IPS-18c (cell line): ENCODE data around the gene PRKCE.

Source experiments
- H3K4me3 ChIP-seq: 2 replicates; pipeline ENCODE4 v1.7.0; 2013; ENCODE audit warnings: low read depth, mild to moderate bottlenecking, low read length, moderate library complexity; ENCODE audit not compliant: insufficient read depth
- H3K9me3 ChIP-seq: one replicate; pipeline ENCODE4 v1.6.1; 2013; ENCODE audit warnings: mild to moderate bottlenecking, low read length, moderate library complexity; ENCODE audit not compliant: control insufficient read depth, insufficient read depth

PRKCE gene

GRCh38 chr2:46075848-46076247 is 424.4 kb downstream of the PRKCE start:
- no peaks in the 10 kb centered on the region for H3K9me3 ChIP-seq

GRCh38 chr2:46076251-46076650 is 424.8 kb downstream of the PRKCE start:
- Histone ChIP-seq H3K9me3 (no peaks in the 10 kb centered on the region), H3K4me3 (no peak overlapping the region)

More at GRCh38 chr2:46075848-46076247, 424.4 kb downstream of the PRKCE start:
- no peak overlapping the region for H3K4me3 ChIP-seq

DNA sequence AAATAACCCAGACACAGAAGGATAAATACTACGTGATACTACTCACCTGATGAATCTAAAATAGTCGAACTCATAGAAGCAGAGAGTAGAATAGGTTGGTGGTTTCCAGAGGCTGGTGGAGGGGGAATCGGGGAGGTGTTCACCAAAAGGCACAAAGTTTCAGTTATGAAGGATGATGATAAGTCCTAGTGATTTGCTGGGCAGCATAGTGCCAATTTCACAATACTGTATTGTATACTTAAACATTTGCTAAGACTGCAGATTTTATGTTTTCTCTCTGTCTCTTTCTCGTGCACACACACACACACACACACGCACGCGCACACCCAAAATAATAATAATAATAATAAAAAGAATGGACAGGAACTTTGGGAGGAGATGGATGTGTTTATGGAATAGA is 425.4 kb downstream of the PRKCE start:
- H3K9me3 ChIP-seq = no peaks in the 10 kb centered on the region

GRCh38 chr2:46077522-46078107 is 426.1 kb downstream of the PRKCE start:
- no peak overlapping the region for H3K4me3 ChIP-seq
- H3K9me3 ChIP-seq = no peaks in the 10 kb centered on the region

More for the DNA sequence above, 425.4 kb downstream of the PRKCE start:
- H3K4me3 ChIP-seq = no peak overlapping the region

GRCh38 chr2:46079985-46080560 is 428.6 kb downstream of the PRKCE start:
- Histone ChIP-seq H3K4me3 (no peak overlapping the region), H3K9me3 (no peaks in the 10 kb centered on the region)

DNA sequence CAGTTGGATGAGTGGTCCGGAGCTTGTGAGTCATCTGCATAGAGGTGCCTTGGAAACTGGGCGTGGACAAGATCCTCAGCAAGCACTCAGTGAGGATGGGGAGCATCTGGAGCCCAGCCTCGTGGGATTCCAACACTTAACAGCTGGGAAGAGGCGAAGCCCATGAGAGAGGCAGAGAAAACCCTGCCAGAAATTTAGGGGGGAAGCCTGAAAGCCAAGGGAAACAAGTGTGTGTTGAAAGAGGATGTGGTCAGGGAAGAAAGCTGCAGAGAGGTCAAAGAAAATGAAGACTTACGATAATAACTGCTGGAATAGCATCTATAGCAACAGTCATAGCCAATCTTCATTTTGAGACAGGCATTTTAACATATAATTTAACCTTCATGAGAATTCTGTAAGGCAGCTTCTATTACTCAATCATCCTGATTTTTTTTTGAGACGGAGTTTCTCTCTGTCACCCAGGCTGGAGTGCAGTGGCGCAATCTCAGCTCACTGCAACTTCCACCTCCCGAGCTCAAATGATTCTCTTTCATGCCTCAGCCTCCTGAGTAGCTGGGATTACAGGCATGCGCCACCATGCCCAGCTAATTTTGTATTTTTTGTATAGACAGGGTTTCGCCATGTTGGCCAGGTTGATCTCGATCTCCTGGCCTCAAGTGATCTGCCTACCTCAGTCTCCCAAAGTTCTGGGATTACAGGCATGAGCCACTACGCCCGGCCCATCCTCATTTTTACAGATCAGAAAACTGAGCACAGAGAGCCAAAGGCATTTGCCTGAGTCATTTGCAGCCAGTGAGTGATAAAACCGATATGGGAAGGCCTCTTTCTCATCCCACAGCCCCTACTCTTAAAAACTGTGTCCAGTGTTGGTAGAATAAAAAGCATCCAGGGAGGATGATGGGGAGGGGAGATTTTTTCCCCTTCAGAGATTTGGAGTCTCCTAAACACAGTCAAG is 431.3 kb downstream of the PRKCE start:
- no peak overlapping the region for H3K4me3 ChIP-seq

GRCh38 chr2:46086578-46087070 is 435.1 kb downstream of the PRKCE start:
- no peak overlapping the region for H3K4me3 ChIP-seq

More for the DNA sequence above, 431.3 kb downstream of the PRKCE start:
- H3K9me3 ChIP-seq = no peaks in the 10 kb centered on the region

GRCh38 chr2:46087492-46087891 is 436.0 kb downstream of the PRKCE start:
- Histone ChIP-seq H3K4me3 (no peak overlapping the region), H3K9me3 (no peaks in the 10 kb centered on the region)

More at GRCh38 chr2:46086578-46087070, 435.1 kb downstream of the PRKCE start:
- H3K9me3 ChIP-seq = no peaks in the 10 kb centered on the region

DNA sequence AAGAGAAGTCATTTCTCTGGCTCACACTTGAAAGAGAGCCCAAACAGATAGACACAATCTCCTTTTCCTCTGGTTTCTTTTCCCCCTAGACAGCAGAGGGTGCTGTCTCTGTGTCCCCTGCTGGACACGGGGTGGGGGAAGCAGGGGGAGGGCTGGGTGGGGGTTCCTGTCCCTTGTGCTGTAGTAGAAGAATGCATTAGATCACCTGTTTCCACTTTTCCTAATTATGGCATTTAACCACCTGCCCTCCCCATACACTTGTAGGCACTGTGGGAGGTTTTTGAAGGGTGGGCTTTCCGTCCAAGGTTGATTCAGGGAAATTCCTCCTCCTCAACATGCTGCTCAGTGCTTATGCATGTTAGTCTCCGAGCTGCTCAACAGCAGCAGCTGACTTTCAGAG is 439.5 kb downstream of the PRKCE start:
- no peaks in the 10 kb centered on the region for H3K9me3 ChIP-seq
- H3K4me3 ChIP-seq = no peak overlapping the region

GRCh38 chr2:46091961-46092667 is 440.6 kb downstream of the PRKCE start:
- Histone ChIP-seq H3K9me3 (no peaks in the 10 kb centered on the region), H3K4me3 (no peak overlapping the region)

DNA sequence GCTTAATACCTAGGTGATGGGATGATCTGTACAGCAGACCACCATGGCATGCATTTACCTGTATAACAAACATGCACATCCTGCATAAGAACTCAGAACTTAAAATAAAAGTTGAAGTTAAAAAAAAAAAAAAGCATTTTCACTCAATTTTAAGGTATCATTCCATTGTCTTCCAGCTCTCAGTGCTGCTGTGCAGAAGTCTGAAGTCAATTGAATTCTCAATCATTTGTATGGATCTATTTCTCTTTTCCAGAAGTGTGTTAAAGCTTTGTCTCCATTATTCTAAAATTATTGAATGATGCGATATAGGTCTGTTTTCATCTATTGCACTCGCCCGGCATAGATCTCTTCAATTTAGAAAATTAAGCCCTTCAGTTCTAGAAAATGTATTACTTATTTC is 443.2 kb downstream of the PRKCE start:
- no peak overlapping the region for H3K4me3 ChIP-seq

GRCh38 chr2:46095830-46096229 is 444.4 kb downstream of the PRKCE start:
- H3K9me3 ChIP-seq = no peaks in the 10 kb centered on the region
- no peak overlapping the region for H3K4me3 ChIP-seq

More for the DNA sequence above, 443.2 kb downstream of the PRKCE start:
- H3K9me3 ChIP-seq = no peaks in the 10 kb centered on the region

DNA sequence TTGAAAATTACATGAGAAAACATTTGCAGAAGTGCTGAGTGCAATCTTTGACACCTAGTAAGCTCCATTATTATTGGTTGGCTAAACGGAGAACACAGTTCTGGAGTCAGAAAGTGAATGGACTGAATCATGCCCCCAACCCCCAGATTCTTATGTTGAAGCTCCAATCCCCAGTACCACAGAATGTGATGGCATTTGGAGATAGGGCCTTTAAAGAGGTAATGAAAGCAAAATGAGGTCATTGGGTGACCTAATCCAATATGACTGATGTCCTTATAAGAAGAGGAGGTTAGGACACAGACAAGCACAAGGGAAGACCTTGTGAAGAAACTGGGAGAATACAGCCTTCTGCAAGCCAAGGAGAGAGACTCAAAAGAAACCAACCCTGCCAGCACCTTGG is 444.8 kb downstream of the PRKCE start:
- Histone ChIP-seq H3K9me3 (no peaks in the 10 kb centered on the region), H3K4me3 (no peak overlapping the region)

DNA sequence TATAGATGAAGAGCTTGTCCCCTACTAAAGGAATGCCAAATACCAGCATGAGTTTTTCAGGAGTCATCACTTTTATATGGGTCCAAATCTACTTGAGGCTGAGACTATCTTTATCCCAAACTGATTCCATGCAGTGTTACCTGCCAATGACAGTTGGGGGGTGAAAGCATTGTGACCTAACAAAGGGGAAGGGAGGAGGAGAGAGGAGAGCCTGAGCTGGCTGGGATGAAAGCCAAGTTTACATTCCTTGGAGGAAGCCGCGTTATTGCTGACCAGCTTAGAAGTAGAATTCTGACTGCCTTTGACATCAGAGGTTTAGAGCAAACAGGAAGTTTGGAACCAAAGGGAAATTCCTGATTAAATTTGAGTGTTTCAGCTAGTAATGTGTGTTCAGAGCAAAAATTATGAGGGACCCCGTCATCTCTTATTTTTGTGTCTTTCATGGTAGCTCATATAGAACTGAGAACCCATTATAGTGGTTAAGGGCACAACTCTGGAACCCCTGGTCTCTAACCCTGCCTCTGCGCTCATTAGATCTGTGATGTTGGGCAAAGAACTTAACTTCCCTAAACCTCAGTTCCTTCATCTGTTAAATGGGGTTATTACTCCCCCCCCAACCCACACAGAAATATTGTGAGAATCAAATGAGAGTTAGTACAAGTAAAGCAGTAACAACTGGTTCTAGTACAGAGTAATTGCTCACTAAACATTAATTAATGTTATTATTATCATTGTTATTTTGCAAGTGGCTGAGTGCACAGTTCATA is 446.4 kb downstream of the PRKCE start:
- Histone ChIP-seq H3K4me3 (no peak overlapping the region), H3K9me3 (no peaks in the 10 kb centered on the region)

DNA sequence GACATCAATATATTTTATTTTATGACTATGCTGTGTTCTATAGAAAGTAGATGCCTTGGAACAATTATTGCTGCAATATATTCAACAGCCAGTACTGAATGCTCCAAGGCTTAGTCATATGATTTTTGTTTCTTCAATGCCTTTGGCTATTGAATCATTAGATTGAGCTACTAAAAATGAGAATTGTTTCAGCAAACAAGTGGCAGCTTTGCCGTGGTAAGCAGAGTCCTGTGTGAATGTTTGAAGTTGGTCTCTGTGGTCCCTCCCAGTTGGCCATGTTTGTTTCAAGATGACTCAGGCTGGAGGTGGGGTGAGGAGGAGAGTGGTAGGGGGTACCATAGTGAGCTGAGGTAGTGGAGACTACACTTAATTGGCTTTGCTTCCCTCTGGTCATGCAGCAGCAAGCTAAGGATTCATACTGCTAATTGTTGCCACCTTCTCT is 447.2 kb downstream of the PRKCE start:
- Histone ChIP-seq H3K9me3 (no peaks in the 10 kb centered on the region), H3K4me3 (no peak overlapping the region)

DNA sequence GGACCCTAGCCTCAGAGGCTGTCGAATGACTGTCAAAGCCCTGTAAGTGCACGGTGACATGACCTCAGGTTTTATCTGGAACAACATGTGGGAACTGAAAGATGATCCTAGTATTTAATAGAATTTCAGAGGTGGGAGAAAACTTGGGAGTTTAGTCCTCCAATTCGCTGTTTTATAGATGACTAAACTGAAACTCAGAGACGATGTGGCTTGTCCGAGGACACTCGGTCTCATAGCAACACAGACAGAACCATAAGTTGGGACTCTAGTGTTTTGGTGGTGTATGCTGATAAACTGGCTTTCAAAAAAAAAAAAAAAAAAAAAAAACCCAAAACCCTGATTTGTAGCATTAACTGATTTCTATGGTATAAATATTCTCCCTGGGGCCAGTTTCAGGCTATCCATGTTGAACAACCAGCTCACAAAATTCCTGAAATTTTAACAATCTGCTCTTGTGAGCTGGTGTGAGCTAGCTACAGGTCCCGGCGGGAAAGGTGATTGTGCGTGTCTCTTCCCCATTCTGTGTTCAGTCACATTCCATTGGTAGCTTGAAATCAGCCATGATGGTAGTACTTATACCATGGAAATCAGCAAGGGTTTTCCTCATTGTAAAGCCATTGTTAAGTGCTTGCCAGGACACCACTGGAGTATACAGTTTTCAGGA is 450.2 kb downstream of the PRKCE start:
- Histone ChIP-seq H3K9me3 (peaks cover 2% of the 10 kb centered on the region), H3K4me3 (no peak overlapping the region)
